T-cell (primary cell): Measurements from ENCODE around the gene ZNF554. TPM values are rescaled to one million over a fixed set of nuclear protein-coding genes. Genes with fewer than 3 reads are reported as not detected.

Source experiments
- ATAC-seq, 4 experiments: fragments of 200-7000 bp in 3 of 4; fragments of 150-1000 bp in 1 of 4; cut with Tn5 transposase; replicated peaks in 1 of 4; 1 replicate in 3 of 4; 2 replicates in 1 of 4; pipeline ENCODE4 v1.10.0; 2021; ENCODE audit warnings: moderate library complexity in 3 of 4, mild to moderate bottlenecking in 2 of 4, moderate number of reproducible peaks in 1 of 4
- CTCF ChIA-PET, 2 donors: fragments of 300-600 bp; sonication (Branson Sonifier 250); formaldehyde crosslinking; loops; one replicate each; lab custom pipeline; 2022; ENCODE audit warnings: antibody characterized with exemption in 2 of 2; lab: Charles Lee
- POLR2A ChIA-PET, 2 donors: fragments of 300-600 bp; sonication (Branson Sonifier 250); formaldehyde crosslinking; loops; one replicate each; lab custom pipeline; 2022; ENCODE audit warnings: antibody characterized with exemption in 2 of 2; lab: Charles Lee
- DNase-seq, 35 experiments: peaks; one replicate each; pipeline versions ENCODE4 v3.0.0 to v3.0.0-alpha.2; 2013 to 2023
- H3K27ac ChIP-seq: one replicate; pipeline ENCODE4 v1.5.1; 2013; ENCODE audit warnings: low read length
- H3K27me3 ChIP-seq, 2 experiments: replicated peaks in 1 of 2; 1 replicate in 1 of 2; 2 replicates in 1 of 2; pipeline versions ENCODE4 v1.6.1 to v1.7.0; 2013; ENCODE audit warnings: low read length in 1 of 2, mixed read lengths in 1 of 2; ENCODE audit not compliant: control insufficient read depth in 2 of 2, insufficient read depth in 2 of 2; ENCODE audit errors: extremely low read depth in 1 of 2
- H3K36me3 ChIP-seq, 2 donors: 1 replicate in 1 of 2; 2 replicates in 1 of 2; pipeline versions ENCODE4 v1.6.1 to v1.7.0; 2013; ENCODE audit warnings: low read length in 1 of 2; ENCODE audit not compliant: control insufficient read depth in 2 of 2, insufficient read depth in 1 of 2; ENCODE audit errors: extremely low read depth in 1 of 2
- H3K4me1 ChIP-seq, 2 experiments: 1 replicate in 1 of 2; 2 replicates in 1 of 2; pipeline versions ENCODE4 v1.6.1 to v1.7.0; 2013; ENCODE audit warnings: low read length in 2 of 2, mixed read lengths in 1 of 2; ENCODE audit not compliant: insufficient read depth in 2 of 2, control insufficient read depth in 1 of 2; ENCODE audit errors: extremely low read depth in 1 of 2
- H3K4me3 ChIP-seq, 2 donors: 1 replicate in 1 of 2; 2 replicates in 1 of 2; pipeline versions ENCODE4 v1.5.1 to v1.7.0; 2013; ENCODE audit warnings: mild to moderate bottlenecking in 2 of 2, low read length in 1 of 2, moderate library complexity in 1 of 2; ENCODE audit not compliant: control insufficient read depth in 1 of 2; ENCODE audit errors: extremely low read depth in 1 of 2
- H3K9me3 ChIP-seq: 2 replicates; pipeline ENCODE4 v1.7.0; 2013
- H3K27ac Mint-ChIP-seq, 2 donors: one replicate each; pipeline ENCODE4 v1.8.0; 2020 to 2021; ENCODE audit warnings: mild to moderate bottlenecking in 2 of 2, mixed read lengths in 2 of 2
- H3K27me3 Mint-ChIP-seq, 2 donors: one replicate each; pipeline ENCODE4 v1.8.0; 2021 to 2022; ENCODE audit warnings: mixed read lengths in 2 of 2
- H3K36me3 Mint-ChIP-seq: one replicate; pipeline ENCODE4 v1.8.0; 2021; ENCODE audit warnings: mixed read lengths
- H3K4me1 Mint-ChIP-seq, 3 donors: one replicate each; pipeline ENCODE4 v1.8.0; 2020 to 2022; ENCODE audit warnings: mixed read lengths in 3 of 3, mild to moderate bottlenecking in 1 of 3
- H3K4me3 Mint-ChIP-seq, 3 donors: one replicate each; pipeline ENCODE4 v1.8.0; 2020 to 2022; ENCODE audit warnings: mild to moderate bottlenecking in 3 of 3, mixed read lengths in 3 of 3, moderate library complexity in 3 of 3
- H3K9me3 Mint-ChIP-seq, 3 donors: one replicate each; pipeline ENCODE4 v1.8.0; 2020 to 2022; ENCODE audit warnings: mixed read lengths in 3 of 3
- WGBS: methylation state at CpG from one replicate; pipeline ENCODE4 v1.1.5; 2013; ENCODE audit warnings: missing lambda C conversion rate; ENCODE audit not compliant: insufficient coverage; 5-methylcytosine and 5-hydroxymethylcytosine counted together
- total RNA-seq, 35 experiments: library from RNA in 6 of 35; stranded (reverse) in 6 of 35; fragments of 120-200 nt in 1 of 35; gene quantifications; one replicate each; pipeline versions ENCODE4 v1.2.1 to v1.2.4 and lab custom pipeline; 2013 to 2026

ZNF554 gene
- total RNA-seq, 5 donors from 2014 or later (not counting 1 experiment from before 2014, with no cell fraction given), result 5.5 to 9.0 (median 7.5) TPM

- ChIA-PET POLR2A (interaction anchor here in 1 of 2 donors (1.0 kb wide), 1 partner anchor 31 kb away, joined by 15 read pairs; no protein-coding TSS in a partner anchor), CTCF (interaction anchor here in 1 of 2 donors (0.7 to 1.3 kb wide), 3 partner anchors 65 to 127 kb away, joined by 3 to 4 read pairs (median 3); partner anchors contain the start of genes ZNF555 and ZNF57)
- peak overlapping the region; percentile 79 to 86 (median 81) for H3K4me3 Mint-ChIP-seq
- H3K9me3 ChIP-seq, result no peaks in the 10 kb centered on the region
- H3K27me3 Mint-ChIP-seq, result no peaks in the 10 kb centered on the region
- peak overlapping the region; percentile 80 for H3K27ac ChIP-seq
- H3K36me3 ChIP-seq, result peaks cover 2 to 4% of the 10 kb centered on the region in 2 donors
- ATAC-seq (peak; percentile 59 to 83 (median 76)), DNase-seq (peak; percentile 11 to 79 (median 56))
- peak overlapping the region; percentile 96 to 97 for H3K27ac Mint-ChIP-seq
- H3K9me3 Mint-ChIP-seq, result no peaks in the 10 kb centered on the region
- no peaks in the 10 kb centered on the region for H3K27me3 ChIP-seq
- peaks cover 48 to 51% (median 50%) of the 10 kb centered on the region in 3 donors for H3K4me1 Mint-ChIP-seq
- peaks cover 6 to 32% of the 10 kb centered on the region in 2 experiments for H3K4me1 ChIP-seq
- 39% methylated on average over 21 of the region's 29 CpGs for WGBS
- peak overlapping the region; percentile 25 to 40 for H3K4me3 ChIP-seq
- peaks cover 5% of the 10 kb centered on the region for H3K36me3 Mint-ChIP-seq
These were observed 43.9 kb upstream of the ZNF554 start for GRCh38 chr19:2775556-2776430.

- 90% methylated on average over 9 of the region's 19 CpGs for WGBS
- no peak overlapping the region for H3K27ac ChIP-seq
- no peak overlapping the region for H3K4me3 Mint-ChIP-seq
- no peak for DNase-seq
- peaks cover 13 to 48% of the 10 kb centered on the region in 2 experiments for H3K4me1 ChIP-seq
- CTCF ChIA-PET, result interaction anchor here in 1 of 2 donors (0.6 kb wide), 1 partner anchor 301 kb away, joined by 4 read pairs; no protein-coding TSS in a partner anchor
- H3K27me3 Mint-ChIP-seq, result no peaks in the 10 kb centered on the region
- POLR2A ChIA-PET, result no interaction called here
- H3K4me3 ChIP-seq, result no peak overlapping the region
- peaks cover 5% of the 10 kb centered on the region for H3K36me3 Mint-ChIP-seq
- peaks cover 60 to 67% (median 63%) of the 10 kb centered on the region in 3 donors for H3K4me1 Mint-ChIP-seq
- H3K36me3 ChIP-seq, result peaks cover 2% of the 10 kb centered on the region in 2 donors
- H3K9me3 ChIP-seq, result no peaks in the 10 kb centered on the region
- no peaks in the 10 kb centered on the region for H3K9me3 Mint-ChIP-seq
- H3K27ac Mint-ChIP-seq, result no peak overlapping the region
- H3K27me3 ChIP-seq, result peaks cover 0 to 4% of the 10 kb centered on the region in 2 experiments
- ATAC-seq, result no peak
These were observed 41.5 kb upstream of the ZNF554 start for GRCh38 chr19:2777952-2778683.

- Histone ChIP-seq H3K4me3 (no peak overlapping the region), H3K9me3 (no peaks in the 10 kb centered on the region), H3K36me3 (peaks cover 2% of the 10 kb centered on the region in 2 donors), H3K27ac (no peak overlapping the region), H3K4me1 (peaks cover 13 to 58% of the 10 kb centered on the region in 2 experiments), H3K27me3 (peaks cover 0 to 4% of the 10 kb centered on the region in 2 experiments)
- DNase-seq (no peak), ATAC-seq (no peak)
- H3K9me3 Mint-ChIP-seq, result no peaks in the 10 kb centered on the region
- POLR2A ChIA-PET, result no interaction called here
- H3K36me3 Mint-ChIP-seq, result peaks cover 5% of the 10 kb centered on the region
- no peaks in the 10 kb centered on the region for H3K27me3 Mint-ChIP-seq
- CTCF ChIA-PET, result interaction anchor here (0.6 kb wide), 2 partner anchors 20 to 302 kb away, joined by 4 to 5 read pairs; no protein-coding TSS in a partner anchor
- peaks cover 66 to 74% (median 68%) of the 10 kb centered on the region in 3 donors for H3K4me1 Mint-ChIP-seq
- H3K27ac Mint-ChIP-seq, result no peak overlapping the region
- H3K4me3 Mint-ChIP-seq, result no peak overlapping the region
- WGBS, result 88% methylated on average over 7 of the region's 14 CpGs
These were observed 40.4 kb upstream of the ZNF554 start for GRCh38 chr19:2779121-2779740.

GRCh38 chr19:2780284-2780683, 39.4 kb upstream of the ZNF554 start:
- H3K36me3 Mint-ChIP-seq, result peaks cover 3% of the 10 kb centered on the region
- H3K4me1 Mint-ChIP-seq, result peaks cover 63 to 65% (median 65%) of the 10 kb centered on the region in 3 donors
- POLR2A ChIA-PET, result no interaction called here
- H3K27me3 Mint-ChIP-seq, result no peaks in the 10 kb centered on the region
- no peak overlapping the region for H3K4me3 ChIP-seq
- DNase-seq (no peak), ATAC-seq (no peak)
- peaks cover 13 to 59% of the 10 kb centered on the region in 2 experiments for H3K4me1 ChIP-seq
- peaks cover 0 to 4% of the 10 kb centered on the region in 2 experiments for H3K27me3 ChIP-seq
- 89% methylated on average over 7 of the region's 7 CpGs for WGBS
- H3K27ac Mint-ChIP-seq, result peak overlapping the region in 1 of 2 donors; percentile 64
- peaks cover 2% of the 10 kb centered on the region in 2 donors for H3K36me3 ChIP-seq
- H3K27ac ChIP-seq, result no peak overlapping the region
- H3K4me3 Mint-ChIP-seq, result peak overlapping the region; percentile 14 to 86 (median 28)
- H3K9me3 Mint-ChIP-seq, result no peaks in the 10 kb centered on the region
- CTCF ChIA-PET, result no interaction called here
- no peaks in the 10 kb centered on the region for H3K9me3 ChIP-seq

GRCh38 chr19:2782329-2782935, 37.2 kb upstream of the ZNF554 start:
- H3K4me3 ChIP-seq, result peak overlapping the region; percentile 90 to 93
- Mint-ChIP-seq H3K9me3 (no peaks in the 10 kb centered on the region), H3K27me3 (no peaks in the 10 kb centered on the region), H3K36me3 (no peaks in the 10 kb centered on the region), H3K27ac (peak overlapping the region; percentile 73), H3K4me1 (peaks cover 54 to 64% (median 62%) of the 10 kb centered on the region in 3 donors), H3K4me3 (peak overlapping the region; percentile 82 to 86 (median 84))
- CTCF ChIA-PET, result interaction anchor here in 1 of 2 donors (0.5 to 0.8 kb wide), 2 partner anchors 134 to 1205 kb away, joined by 3 read pairs; no protein-coding TSS in a partner anchor
- ATAC-seq (no peak), DNase-seq (peak in 2 of 35 experiments; percentile 12 to 17)
- POLR2A ChIA-PET, result no interaction called here
- H3K4me1 ChIP-seq, result peaks cover 11 to 56% of the 10 kb centered on the region in 2 experiments
- H3K9me3 ChIP-seq, result no peaks in the 10 kb centered on the region
- H3K27ac ChIP-seq, result peak overlapping the region; percentile 80
- WGBS, result under 1% methylated on average over 18 of the region's 24 CpGs
- peaks cover 2% of the 10 kb centered on the region in 2 donors for H3K36me3 ChIP-seq
- H3K27me3 ChIP-seq, result peaks cover 0 to 4% of the 10 kb centered on the region in 2 experiments
